ENCODE measurements around the gene ITM2B.

Gene ITM2B

DNA sequence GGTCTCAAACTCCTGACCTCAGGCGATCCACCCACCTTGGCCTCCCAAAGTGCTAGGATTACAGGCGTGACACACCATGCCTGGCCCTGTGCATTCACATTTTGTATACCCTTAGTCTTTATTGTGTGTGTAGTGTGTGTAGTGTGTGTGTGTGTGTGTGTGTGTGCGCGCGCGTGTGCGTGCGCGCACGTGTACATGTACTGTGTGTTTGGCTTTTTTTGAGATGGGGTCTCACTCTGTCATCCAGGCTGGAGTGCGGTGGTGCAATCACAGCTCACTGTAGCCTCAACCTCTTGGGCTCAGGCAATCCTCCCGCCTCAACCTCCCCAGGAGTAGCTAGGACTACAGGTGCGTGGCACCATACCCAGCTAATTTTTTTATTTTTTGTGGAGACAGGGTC lies 22.1 kb downstream of the ITM2B start:
- Histone ChIP-seq H3K27ac (ENCODE audit: low read depth, low read length) (peak overlapping the region; percentile 21), H3K9ac (ENCODE audit: low read length in 5 of 5) (no peak overlapping the region), H3K27me3 (ENCODE audit: control insufficient read depth in 5 of 5, insufficient read depth in 4 of 5, low read length in 5 of 5) (no peaks in the 10 kb centered on the region), H3K4me1 (ENCODE audit: control insufficient read depth in 5 of 5, insufficient read depth in 5 of 5, low read length in 5 of 5) (peaks cover 0 to 34% (median 24%) of the 10 kb centered on the region in 5 donors), H3K4me3 (ENCODE audit: low read depth in 1 of 5, low read length in 5 of 5) (no peak overlapping the region), H3K9me3 (ENCODE audit: control insufficient read depth in 5 of 5, low read length in 5 of 5) (no peaks in the 10 kb centered on the region), H3K36me3 (ENCODE audit: control insufficient read depth in 5 of 5, insufficient read depth in 5 of 5, low read length in 5 of 5) (peaks cover 50 to 63% (median 54%) of the 10 kb centered on the region in 5 donors)

DNA sequence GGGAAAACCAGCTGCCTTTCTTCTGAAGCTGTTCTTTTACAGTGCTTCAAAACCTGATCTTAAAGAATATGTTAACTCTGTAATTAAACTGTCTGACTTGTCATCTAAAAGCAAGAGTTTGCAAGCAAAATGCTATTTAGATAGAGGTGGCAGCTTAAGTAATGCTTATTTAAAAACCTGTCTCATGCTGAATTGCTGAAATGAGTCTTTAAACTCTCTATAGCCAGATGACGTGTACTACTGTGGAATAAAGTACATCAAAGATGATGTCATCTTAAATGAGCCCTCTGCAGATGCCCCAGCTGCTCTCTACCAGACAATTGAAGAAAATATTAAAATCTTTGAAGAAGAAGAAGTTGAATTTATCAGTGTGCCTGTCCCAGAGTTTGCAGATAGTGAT lies 22.9 kb downstream of the ITM2B start:
- H3K27ac ChIP-seq (ENCODE audit: low read depth, low read length), result no peak overlapping the region
- no peaks in the 10 kb centered on the region for H3K27me3 ChIP-seq (ENCODE audit: control insufficient read depth in 5 of 5, insufficient read depth in 4 of 5, low read length in 5 of 5)
- peaks cover 0 to 31% (median 22%) of the 10 kb centered on the region in 5 donors for H3K4me1 ChIP-seq (ENCODE audit: control insufficient read depth in 5 of 5, insufficient read depth in 5 of 5, low read length in 5 of 5)
- no peak overlapping the region for H3K4me3 ChIP-seq (ENCODE audit: low read depth in 1 of 5, low read length in 5 of 5)
- H3K9me3 ChIP-seq (ENCODE audit: control insufficient read depth in 5 of 5, low read length in 5 of 5), result no peaks in the 10 kb centered on the region
- H3K36me3 ChIP-seq (ENCODE audit: control insufficient read depth in 5 of 5, insufficient read depth in 5 of 5, low read length in 5 of 5), result peaks cover 55 to 70% (median 62%) of the 10 kb centered on the region in 5 donors
- H3K9ac ChIP-seq (ENCODE audit: low read length in 5 of 5), result no peak overlapping the region

DNA sequence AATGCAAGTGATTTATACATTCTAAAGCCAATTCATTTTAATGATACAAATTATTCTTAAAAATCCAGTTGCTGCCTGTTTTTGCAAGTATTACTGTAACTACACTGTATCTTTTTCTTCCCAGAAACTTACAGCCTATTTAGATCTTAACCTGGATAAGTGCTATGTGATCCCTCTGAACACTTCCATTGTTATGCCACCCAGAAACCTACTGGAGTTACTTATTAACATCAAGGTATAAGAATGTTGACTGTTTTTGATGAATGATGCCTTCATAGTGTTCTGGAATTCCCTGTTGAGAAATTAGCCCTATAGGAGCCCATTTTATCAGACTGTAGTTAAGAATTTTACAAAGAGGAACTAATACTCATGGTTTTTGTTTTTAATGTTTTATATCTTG lies 25.0 kb downstream of the ITM2B start:
- Histone ChIP-seq H3K27me3 (ENCODE audit: control insufficient read depth in 5 of 5, insufficient read depth in 4 of 5, low read length in 5 of 5) (no peaks in the 10 kb centered on the region), H3K4me3 (ENCODE audit: low read depth in 1 of 5, low read length in 5 of 5) (no peak overlapping the region), H3K9ac (ENCODE audit: low read length in 5 of 5) (no peak overlapping the region), H3K27ac (ENCODE audit: low read depth, low read length) (no peak overlapping the region), H3K9me3 (ENCODE audit: control insufficient read depth in 5 of 5, low read length in 5 of 5) (no peaks in the 10 kb centered on the region), H3K36me3 (ENCODE audit: control insufficient read depth in 5 of 5, insufficient read depth in 5 of 5, low read length in 5 of 5) (peaks cover 71 to 86% (median 81%) of the 10 kb centered on the region in 5 donors), H3K4me1 (ENCODE audit: control insufficient read depth in 5 of 5, insufficient read depth in 5 of 5, low read length in 5 of 5) (peaks cover 0 to 12% (median 5%) of the 10 kb centered on the region in 5 donors)

DNA sequence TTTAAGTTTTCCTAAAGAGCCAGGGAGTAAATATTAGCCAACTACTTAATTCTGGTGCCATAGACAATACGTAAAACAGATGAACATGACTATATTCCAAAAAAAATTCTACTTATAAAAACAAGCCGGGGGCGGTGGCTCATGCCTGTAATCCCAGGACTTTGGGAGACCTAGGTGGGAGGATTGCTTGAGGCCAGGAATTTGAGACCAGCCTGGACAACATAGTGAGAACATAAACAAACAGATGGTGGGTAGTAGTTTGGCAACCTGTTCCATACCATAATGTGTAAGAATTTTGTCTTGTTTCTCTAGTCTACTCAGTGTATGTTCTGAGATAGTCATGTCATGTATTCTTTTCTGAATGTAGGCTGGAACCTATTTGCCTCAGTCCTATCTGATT lies 25.4 kb downstream of the ITM2B start:
- peaks cover 0 to 12% (median 5%) of the 10 kb centered on the region in 5 donors for H3K4me1 ChIP-seq (ENCODE audit: control insufficient read depth in 5 of 5, insufficient read depth in 5 of 5, low read length in 5 of 5)
- no peak overlapping the region for H3K27ac ChIP-seq (ENCODE audit: low read depth, low read length)
- H3K4me3 ChIP-seq (ENCODE audit: low read depth in 1 of 5, low read length in 5 of 5), result no peak overlapping the region
- H3K9me3 ChIP-seq (ENCODE audit: control insufficient read depth in 5 of 5, low read length in 5 of 5), result no peaks in the 10 kb centered on the region
- H3K27me3 ChIP-seq (ENCODE audit: control insufficient read depth in 5 of 5, insufficient read depth in 4 of 5, low read length in 5 of 5), result no peaks in the 10 kb centered on the region
- H3K9ac ChIP-seq (ENCODE audit: low read length in 5 of 5), result no peak overlapping the region
- H3K36me3 ChIP-seq (ENCODE audit: control insufficient read depth in 5 of 5, insufficient read depth in 5 of 5, low read length in 5 of 5), result peaks cover 75 to 90% (median 84%) of the 10 kb centered on the region in 5 donors

DNA sequence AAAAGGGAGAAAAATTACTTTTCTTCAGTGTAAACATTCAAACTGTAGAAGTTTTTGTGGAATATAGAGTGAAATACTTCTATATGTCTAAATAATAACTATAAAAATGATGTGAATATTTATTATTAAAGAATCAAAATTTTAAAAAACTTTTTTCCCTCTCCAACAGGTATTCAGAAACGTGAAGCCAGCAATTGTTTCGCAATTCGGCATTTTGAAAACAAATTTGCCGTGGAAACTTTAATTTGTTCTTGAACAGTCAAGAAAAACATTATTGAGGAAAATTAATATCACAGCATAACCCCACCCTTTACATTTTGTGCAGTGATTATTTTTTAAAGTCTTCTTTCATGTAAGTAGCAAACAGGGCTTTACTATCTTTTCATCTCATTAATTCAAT lies 28.0 kb downstream of the ITM2B start:
- no peak overlapping the region for H3K9ac ChIP-seq (ENCODE audit: low read length in 5 of 5)
- H3K27me3 ChIP-seq (ENCODE audit: control insufficient read depth in 5 of 5, insufficient read depth in 4 of 5, low read length in 5 of 5), result no peaks in the 10 kb centered on the region
- no peak overlapping the region for H3K27ac ChIP-seq (ENCODE audit: low read depth, low read length)
- peaks cover 69 to 86% (median 84%) of the 10 kb centered on the region in 5 donors for H3K36me3 ChIP-seq (ENCODE audit: control insufficient read depth in 5 of 5, insufficient read depth in 5 of 5, low read length in 5 of 5)
- H3K9me3 ChIP-seq (ENCODE audit: control insufficient read depth in 5 of 5, low read length in 5 of 5), result no peaks in the 10 kb centered on the region
- H3K4me3 ChIP-seq (ENCODE audit: low read depth in 1 of 5, low read length in 5 of 5), result no peak overlapping the region
- H3K4me1 ChIP-seq (ENCODE audit: control insufficient read depth in 5 of 5, insufficient read depth in 5 of 5, low read length in 5 of 5), result peaks cover 0 to 9% (median 4%) of the 10 kb centered on the region in 5 donors

DNA sequence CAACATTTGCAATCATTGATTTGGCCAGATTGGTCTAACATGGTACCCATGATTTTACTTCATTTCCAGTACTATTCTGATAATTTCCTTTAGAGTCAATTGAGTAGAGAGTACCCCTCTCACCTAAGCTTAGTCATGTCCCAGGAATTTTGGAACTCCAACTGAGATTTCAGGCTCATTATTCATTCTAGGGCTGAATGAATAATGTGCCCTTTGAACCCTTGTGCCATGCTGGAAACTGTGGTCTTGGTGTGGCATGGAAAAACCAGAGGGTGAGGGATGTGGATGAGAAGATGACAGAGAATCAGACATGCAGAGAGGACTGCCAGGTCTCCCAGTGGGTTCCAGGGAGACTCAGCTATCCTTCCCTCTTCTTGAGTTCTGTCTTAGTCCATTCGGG lies 30.2 kb downstream of the ITM2B start:
- Histone ChIP-seq H3K27ac (ENCODE audit: low read depth, low read length) (no peak overlapping the region), H3K36me3 (ENCODE audit: control insufficient read depth in 5 of 5, insufficient read depth in 5 of 5, low read length in 5 of 5) (peaks cover 57 to 65% (median 63%) of the 10 kb centered on the region in 5 donors)

DNA sequence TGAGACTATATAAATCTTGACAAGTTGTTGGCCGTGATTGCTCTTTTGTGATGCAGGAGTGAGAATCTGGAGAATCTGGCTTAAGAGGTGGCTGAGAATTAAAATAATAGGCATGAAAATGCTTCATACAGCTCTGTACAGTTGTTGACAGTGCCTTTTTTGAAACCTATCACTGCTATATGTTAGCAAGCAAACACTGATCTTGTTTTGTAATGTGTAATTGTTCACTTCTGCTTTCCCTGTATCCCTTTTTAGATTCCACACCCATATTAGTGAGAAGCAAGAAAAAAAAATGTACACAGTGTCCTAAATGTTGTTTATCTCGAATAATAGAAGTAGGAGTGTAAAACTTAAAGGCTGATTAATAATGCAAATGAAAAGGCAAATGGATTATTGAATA lies 31.1 kb downstream of the ITM2B start:
- Histone ChIP-seq H3K27ac (ENCODE audit: low read depth, low read length) (no peak overlapping the region), H3K9ac (ENCODE audit: low read length in 5 of 5) (no peak overlapping the region), H3K4me1 (ENCODE audit: control insufficient read depth in 5 of 5, insufficient read depth in 5 of 5, low read length in 5 of 5) (peaks cover 0 to 9% (median 4%) of the 10 kb centered on the region in 5 donors), H3K36me3 (ENCODE audit: control insufficient read depth in 5 of 5, insufficient read depth in 5 of 5, low read length in 5 of 5) (peaks cover 52 to 61% (median 58%) of the 10 kb centered on the region in 5 donors), H3K9me3 (ENCODE audit: control insufficient read depth in 5 of 5, low read length in 5 of 5) (no peaks in the 10 kb centered on the region), H3K4me3 (ENCODE audit: low read depth in 1 of 5, low read length in 5 of 5) (no peak overlapping the region), H3K27me3 (ENCODE audit: control insufficient read depth in 5 of 5, insufficient read depth in 4 of 5, low read length in 5 of 5) (no peaks in the 10 kb centered on the region)

More for the DNA sequence above, 30.2 kb downstream of the ITM2B start:
- Histone ChIP-seq H3K4me1 (ENCODE audit: control insufficient read depth in 5 of 5, insufficient read depth in 5 of 5, low read length in 5 of 5) (peaks cover 0 to 9% (median 4%) of the 10 kb centered on the region in 5 donors), H3K4me3 (ENCODE audit: low read depth in 1 of 5, low read length in 5 of 5) (no peak overlapping the region), H3K9ac (ENCODE audit: low read length in 5 of 5) (no peak overlapping the region), H3K27me3 (ENCODE audit: control insufficient read depth in 5 of 5, insufficient read depth in 4 of 5, low read length in 5 of 5) (no peaks in the 10 kb centered on the region), H3K9me3 (ENCODE audit: control insufficient read depth in 5 of 5, low read length in 5 of 5) (no peaks in the 10 kb centered on the region)

DNA sequence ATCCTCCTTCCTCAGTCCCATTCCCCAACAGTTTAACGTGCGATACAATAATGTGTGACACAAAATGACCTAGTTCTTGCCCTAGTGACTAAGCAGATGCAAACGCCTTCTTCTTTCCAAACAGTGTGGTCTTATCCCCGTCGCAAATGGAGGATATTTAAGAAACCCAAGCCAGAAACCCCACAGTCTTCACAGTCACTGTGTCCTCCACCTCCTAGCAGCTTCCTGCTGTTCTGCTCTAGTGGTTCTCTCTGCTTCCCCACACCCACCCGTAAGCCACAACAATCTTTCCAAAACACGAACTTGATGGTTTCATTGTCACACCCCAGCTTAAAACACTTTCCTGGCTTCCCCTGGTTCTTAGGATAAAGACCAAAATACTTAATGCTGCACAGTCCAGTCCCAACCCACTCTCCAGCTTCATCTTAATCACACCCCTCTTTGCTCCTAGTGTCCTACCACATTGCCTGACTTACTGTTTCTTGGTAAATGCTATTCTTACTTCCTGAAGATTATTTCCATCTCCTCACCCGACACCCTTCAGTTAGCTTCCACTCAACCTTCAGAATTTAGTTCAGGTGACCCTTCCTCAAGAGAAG lies 32.3 kb downstream of the ITM2B start:
- Histone ChIP-seq H3K9ac (ENCODE audit: low read length in 5 of 5) (no peak overlapping the region), H3K9me3 (ENCODE audit: control insufficient read depth in 5 of 5, low read length in 5 of 5) (no peaks in the 10 kb centered on the region), H3K27me3 (ENCODE audit: control insufficient read depth in 5 of 5, insufficient read depth in 4 of 5, low read length in 5 of 5) (no peaks in the 10 kb centered on the region), H3K27ac (ENCODE audit: low read depth, low read length) (no peak overlapping the region), H3K4me1 (ENCODE audit: control insufficient read depth in 5 of 5, insufficient read depth in 5 of 5, low read length in 5 of 5) (peaks cover 0 to 9% (median 4%) of the 10 kb centered on the region in 5 donors), H3K36me3 (ENCODE audit: control insufficient read depth in 5 of 5, insufficient read depth in 5 of 5, low read length in 5 of 5) (peaks cover 52 to 59% (median 58%) of the 10 kb centered on the region in 5 donors), H3K4me3 (ENCODE audit: low read depth in 1 of 5, low read length in 5 of 5) (no peak overlapping the region)

DNA sequence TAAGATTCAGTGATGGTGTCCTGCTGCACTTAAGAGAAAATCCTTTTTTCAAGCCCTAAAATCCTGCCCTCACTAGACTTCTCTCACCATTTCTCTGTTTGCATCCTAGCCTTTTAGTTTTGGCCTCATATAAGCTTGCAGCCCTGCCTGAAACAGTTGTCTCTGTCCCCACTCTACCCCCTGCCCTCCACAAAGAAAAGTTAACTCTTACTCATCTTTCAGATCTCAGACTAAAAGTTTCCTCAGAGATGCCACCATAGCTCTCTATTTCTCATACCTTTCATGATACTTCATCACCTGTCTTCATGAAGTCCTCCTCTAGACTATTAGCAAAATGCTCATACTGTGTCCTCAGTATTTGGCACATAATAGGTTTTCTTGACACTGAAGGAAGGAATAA lies 33.1 kb downstream of the ITM2B start:
- Histone ChIP-seq H3K9me3 (ENCODE audit: control insufficient read depth in 5 of 5, low read length in 5 of 5) (no peaks in the 10 kb centered on the region), H3K27ac (ENCODE audit: low read depth, low read length) (no peak overlapping the region), H3K4me1 (ENCODE audit: control insufficient read depth in 5 of 5, insufficient read depth in 5 of 5, low read length in 5 of 5) (peaks cover 0 to 7% (median 4%) of the 10 kb centered on the region in 5 donors), H3K27me3 (ENCODE audit: control insufficient read depth in 5 of 5, insufficient read depth in 4 of 5, low read length in 5 of 5) (no peaks in the 10 kb centered on the region), H3K9ac (ENCODE audit: low read length in 5 of 5) (no peak overlapping the region), H3K36me3 (ENCODE audit: control insufficient read depth in 5 of 5, insufficient read depth in 5 of 5, low read length in 5 of 5) (peaks cover 46 to 53% (median 50%) of the 10 kb centered on the region in 5 donors), H3K4me3 (ENCODE audit: low read depth in 1 of 5, low read length in 5 of 5) (no peak overlapping the region)

DNA sequence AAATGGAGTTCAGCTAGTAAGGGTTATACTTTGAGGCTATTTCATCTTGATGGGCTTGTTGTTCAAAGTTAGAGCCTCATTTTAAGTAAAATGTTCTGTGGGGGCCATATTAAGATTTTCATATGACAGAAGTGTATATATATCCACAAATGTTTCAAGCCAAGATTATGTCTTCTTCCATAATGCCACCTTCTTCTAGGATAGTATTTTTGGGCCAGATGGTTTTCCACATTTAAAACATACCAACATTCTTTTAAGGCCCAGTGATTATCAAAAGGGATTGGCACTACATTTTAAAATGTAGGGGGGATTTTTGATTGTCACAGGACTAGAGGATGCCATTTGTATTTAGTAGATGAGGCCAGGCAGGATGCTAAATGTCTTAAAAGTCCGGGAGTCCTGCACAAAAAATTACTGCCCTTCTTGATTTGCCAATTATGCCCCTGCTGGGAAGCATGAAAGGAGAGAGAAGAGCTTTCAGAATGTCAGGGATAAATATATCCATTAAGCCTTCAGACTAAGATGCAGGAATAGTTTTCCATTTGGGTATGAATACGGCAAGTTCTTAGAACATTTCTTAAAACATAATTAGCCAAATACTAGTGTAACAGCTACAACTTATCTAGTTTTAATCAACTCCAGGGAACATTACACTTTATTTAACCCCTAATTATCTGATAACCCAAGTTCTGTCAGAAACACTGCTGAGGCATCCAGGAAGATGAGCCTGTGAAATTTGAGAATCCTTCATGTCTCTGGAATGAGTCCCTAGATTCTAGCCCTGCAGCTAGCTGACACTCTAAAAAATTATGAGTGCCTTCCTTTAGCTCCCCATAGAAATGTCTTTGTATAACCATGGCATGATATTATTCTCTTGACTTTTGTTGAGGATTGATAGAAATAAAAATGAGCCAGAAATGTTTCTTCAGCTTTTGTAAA lies 34.0 kb downstream of the ITM2B start:
- Histone ChIP-seq H3K27me3 (ENCODE audit: control insufficient read depth in 5 of 5, insufficient read depth in 4 of 5, low read length in 5 of 5) (no peaks in the 10 kb centered on the region), H3K4me1 (ENCODE audit: control insufficient read depth in 5 of 5, insufficient read depth in 5 of 5, low read length in 5 of 5) (peaks cover 0 to 7% (median 4%) of the 10 kb centered on the region in 5 donors), H3K4me3 (ENCODE audit: low read depth in 1 of 5, low read length in 5 of 5) (no peak overlapping the region), H3K9me3 (ENCODE audit: control insufficient read depth in 5 of 5, low read length in 5 of 5) (no peaks in the 10 kb centered on the region), H3K27ac (ENCODE audit: low read depth, low read length) (no peak overlapping the region), H3K9ac (ENCODE audit: low read length in 5 of 5) (no peak overlapping the region), H3K36me3 (ENCODE audit: control insufficient read depth in 5 of 5, insufficient read depth in 5 of 5, low read length in 5 of 5) (peaks cover 44 to 47% (median 46%) of the 10 kb centered on the region in 5 donors)
